IPS-18c (cell line): ENCODE data around the gene PCMTD2.
"Not testable (repeated sequence)": the region's sequence is repeated elsewhere in the genome, so short reads cannot be mapped to it uniquely, and the experiment has no call there.

ENCODE experiments used
- H3K4me3 ChIP-seq: 2 replicates; pipeline ENCODE4 v1.7.0; 2013; ENCODE audit warnings: low read depth, mild to moderate bottlenecking, low read length, moderate library complexity; ENCODE audit not compliant: insufficient read depth
- H3K9me3 ChIP-seq: one replicate; pipeline ENCODE4 v1.6.1; 2013; ENCODE audit warnings: mild to moderate bottlenecking, low read length, moderate library complexity; ENCODE audit not compliant: control insufficient read depth, insufficient read depth

Gene PCMTD2

GRCh38 chr20:64266988-64267387 is 11.4 kb downstream of the PCMTD2 start:
- peaks cover 3% of the 10 kb centered on the region for H3K9me3 ChIP-seq
- no peak overlapping the region for H3K4me3 ChIP-seq

GRCh38 chr20:64268174-64268573 is 12.6 kb downstream of the PCMTD2 start:
- peaks cover 3% of the 10 kb centered on the region for H3K9me3 ChIP-seq
- H3K4me3 ChIP-seq: no peak overlapping the region

GRCh38 chr20:64269604-64270411 is 14.3 kb downstream of the PCMTD2 start:
- Histone ChIP-seq H3K9me3 (peaks cover 3% of the 10 kb centered on the region), H3K4me3 (no peak overlapping the region)

GRCh38 chr20:64271636-64272035 is 16.1 kb downstream of the PCMTD2 start:
- Histone ChIP-seq H3K9me3 (peaks cover 3% of the 10 kb centered on the region), H3K4me3 (no peak overlapping the region)

DNA sequence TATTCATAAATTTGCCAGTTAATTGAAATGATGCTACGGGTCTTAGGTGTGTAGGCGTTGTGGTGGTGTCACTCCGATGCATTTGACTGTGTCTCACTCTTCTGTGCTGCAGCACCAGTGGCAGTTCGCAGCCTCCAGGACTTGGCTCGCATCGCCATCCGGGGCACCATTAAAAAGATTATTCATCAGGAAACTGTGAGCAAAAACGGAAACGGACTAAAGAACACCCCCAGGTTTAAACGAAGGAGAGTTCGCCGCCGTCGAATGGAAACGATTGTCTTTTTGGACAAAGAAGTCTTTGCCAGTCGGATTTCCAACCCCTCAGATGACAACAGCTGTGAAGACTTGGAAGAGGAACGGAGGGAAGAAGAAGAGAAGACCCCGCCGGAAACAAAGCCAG is 17.6 kb downstream of the PCMTD2 start:
- no peak overlapping the region for H3K4me3 ChIP-seq
- H3K9me3 ChIP-seq: peaks cover 3% of the 10 kb centered on the region

DNA sequence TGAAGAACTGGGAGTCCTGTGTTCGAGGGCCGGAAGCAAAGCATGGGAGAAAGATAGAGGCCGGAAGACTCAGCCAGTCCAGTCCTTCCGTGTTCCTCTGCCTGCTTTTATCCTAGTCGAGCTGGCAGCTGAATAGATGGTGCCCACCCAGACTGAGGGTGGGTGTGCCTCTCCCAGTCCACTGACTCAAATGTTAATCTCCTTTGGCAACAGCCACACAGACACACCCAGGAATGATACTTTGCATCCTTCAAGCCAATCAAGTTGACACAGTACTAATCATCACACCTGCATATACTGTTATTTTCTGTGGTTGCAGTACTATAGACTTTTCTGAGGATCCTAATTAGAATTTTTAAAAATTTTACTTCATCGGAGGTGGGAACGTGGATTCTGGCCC is 21.3 kb downstream of the PCMTD2 start:
- no peaks in the 10 kb centered on the region for H3K9me3 ChIP-seq
- H3K4me3 ChIP-seq: no peak overlapping the region

- peaks cover 3% of the 10 kb centered on the region for H3K9me3 ChIP-seq
- no peak overlapping the region for H3K4me3 ChIP-seq
These were observed 22.2 kb downstream of the PCMTD2 start for GRCh38 chr20:64277571-64278316.

- no peak overlapping the region for H3K4me3 ChIP-seq
- H3K9me3 ChIP-seq: peaks cover 3% of the 10 kb centered on the region
These were observed 22.8 kb downstream of the PCMTD2 start for GRCh38 chr20:64278317-64278681.

DNA sequence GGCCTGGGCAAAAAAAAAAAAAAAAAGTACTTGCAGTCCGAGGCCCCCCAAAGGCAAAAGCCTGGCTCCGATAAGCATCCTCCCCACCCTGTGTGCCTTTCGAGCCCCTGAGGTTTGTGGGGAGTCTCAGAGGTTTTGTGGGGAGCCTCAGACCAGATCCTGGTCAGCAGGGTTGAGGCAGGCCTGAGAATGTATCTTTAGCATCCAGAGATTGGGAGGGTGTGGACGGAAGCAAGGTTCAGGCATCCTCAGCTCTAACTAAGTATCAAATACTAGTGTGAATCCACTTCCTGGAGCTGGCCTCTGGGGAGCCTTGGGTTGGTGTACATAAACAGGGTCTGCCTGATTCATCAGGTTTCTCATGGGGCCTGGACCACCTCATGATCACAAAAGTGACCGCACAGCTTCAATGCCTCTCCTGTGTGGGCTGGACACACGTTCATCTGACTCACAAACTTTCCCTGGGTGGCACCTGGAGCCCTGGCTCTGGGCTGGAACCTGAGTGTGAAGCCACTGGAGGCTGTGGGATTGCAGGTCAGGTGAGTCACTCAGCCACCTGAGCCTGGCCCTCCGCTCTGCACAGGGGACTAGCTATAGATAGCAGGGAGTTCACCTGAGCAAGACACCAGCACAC is 24.4 kb downstream of the PCMTD2 start:
- peaks cover 3% of the 10 kb centered on the region for H3K9me3 ChIP-seq
- H3K4me3 ChIP-seq: no peak overlapping the region

DNA sequence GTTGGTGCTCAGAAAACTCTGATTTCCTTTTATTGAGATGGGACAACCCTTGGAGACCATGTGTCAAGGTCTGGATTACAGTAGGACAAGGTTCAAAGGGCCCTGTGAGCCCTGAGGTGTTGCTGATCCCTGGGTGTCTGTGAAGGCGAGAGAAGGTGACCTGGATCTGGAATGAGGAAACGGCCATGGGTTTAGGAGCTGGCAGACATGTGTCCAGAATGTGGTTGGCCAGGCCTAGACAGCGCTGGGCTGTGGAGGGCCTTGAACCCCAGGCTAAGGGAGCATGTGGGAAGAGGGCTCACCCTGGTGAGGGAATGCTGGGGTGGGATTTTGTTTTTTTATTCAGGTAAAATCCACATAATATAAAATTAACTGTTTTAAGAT is 24.9 kb downstream of the PCMTD2 start:
- Histone ChIP-seq H3K4me3 (no peak overlapping the region), H3K9me3 (peaks cover 3% of the 10 kb centered on the region)

DNA sequence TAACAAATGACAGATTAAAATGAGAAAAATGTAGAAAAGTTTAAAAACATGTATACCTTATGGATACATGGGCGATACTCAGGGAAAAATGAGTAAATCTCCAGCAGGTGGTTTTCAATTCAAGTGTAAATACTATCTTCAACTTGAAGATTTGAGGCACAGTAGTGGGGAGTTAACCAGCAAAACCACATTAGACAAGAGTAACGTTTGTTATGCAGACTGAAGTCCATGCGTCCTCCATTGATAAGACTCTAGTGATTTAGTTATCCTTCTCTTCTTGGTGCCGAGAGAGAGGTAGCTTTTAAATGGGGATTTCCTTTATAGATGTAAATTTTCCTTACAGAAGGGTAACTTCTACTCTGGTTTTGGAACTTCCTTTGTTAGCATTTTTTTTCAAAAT is 28.1 kb downstream of the PCMTD2 start:
- Histone ChIP-seq H3K9me3 (peaks cover 9% of the 10 kb centered on the region), H3K4me3 (no peak overlapping the region)

DNA sequence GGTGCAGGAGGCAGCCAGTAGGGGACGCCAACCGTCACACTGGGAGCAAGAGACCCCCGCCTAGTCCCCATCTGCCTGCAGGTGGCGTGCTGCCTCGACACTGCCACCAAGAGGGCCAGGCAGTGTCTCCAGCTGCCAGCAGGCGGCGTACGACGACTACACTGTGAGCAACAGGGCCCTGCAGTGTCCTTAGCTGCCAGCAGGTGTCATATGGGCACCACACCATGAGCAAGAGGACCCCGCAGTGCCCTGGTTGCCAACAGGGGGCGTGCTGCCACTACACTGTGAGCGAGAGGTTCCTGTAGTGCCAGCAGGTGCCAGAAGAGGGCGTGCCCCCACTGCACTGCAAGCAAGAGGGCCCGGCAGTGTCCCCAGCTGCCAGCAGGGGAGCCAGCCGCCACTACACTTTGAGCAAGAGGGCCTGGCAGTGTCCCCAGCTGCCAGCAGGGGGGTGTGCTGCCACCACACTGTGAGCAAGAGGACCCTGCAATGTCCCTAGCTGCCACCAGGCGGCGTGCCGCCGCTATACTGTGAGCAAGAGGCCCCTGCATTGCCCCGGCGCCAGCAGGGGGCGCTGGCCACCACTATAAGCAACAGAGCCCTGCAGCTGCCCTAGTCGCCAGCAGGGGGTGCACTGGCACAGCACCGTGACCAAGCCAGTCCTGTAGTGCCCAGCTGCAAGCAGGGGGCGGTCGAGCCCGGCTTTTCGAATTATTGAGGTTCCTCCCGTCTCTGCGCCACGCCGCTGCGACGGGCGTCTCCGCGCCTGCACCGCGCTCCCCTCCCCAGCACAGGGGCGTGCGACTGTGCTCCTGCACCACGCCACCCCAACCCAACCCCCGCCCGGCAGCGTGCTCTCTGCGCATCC is 30.3 kb downstream of the PCMTD2 start:
- not testable (repeated sequence) for H3K4me3 ChIP-seq

DNA sequence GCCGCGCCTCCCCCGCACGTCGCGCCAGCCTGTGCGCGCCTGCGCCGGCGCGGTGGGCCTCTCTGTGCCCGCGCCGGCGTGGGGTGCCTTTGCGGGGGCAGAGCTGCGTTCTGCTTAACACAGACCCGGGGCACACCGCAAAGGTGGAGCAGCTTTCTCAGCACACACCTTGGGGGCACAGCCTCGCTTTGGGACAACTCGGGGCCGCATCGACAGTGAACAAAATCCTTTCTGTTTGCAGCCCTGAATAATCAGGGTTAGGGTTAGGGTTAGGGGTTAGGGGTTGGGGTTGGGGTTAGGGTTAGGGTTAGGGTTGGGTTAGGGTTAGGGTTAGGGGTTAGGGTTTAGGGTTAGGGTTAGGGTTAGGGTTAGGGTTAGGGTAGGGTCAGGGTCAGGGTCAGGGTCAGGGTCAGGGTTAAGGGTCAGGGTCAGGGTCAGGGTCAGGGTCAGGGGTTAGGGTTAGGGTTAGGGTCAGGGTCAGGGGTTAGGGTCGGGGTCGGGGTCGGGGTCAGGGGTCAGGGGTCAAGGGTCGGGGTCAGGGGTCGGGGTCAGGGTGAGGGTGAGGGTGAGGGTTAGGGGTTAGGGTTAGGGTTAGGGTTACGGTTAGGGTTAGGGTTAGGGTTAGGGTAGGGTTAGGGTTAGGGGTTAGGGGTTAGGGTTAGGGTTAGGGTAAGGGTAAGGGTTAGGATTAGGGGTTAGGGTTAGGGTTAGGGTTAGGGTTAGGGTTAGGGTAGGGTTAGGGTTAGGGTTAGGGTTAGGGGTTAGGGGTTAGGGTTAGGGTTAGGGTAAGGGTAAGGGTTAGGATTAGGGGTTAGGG is 31.1 kb downstream of the PCMTD2 start:
- not testable (repeated sequence) for H3K9me3 ChIP-seq, H3K4me3 ChIP-seq

More for the DNA sequence above, 30.3 kb downstream of the PCMTD2 start:
- H3K9me3 ChIP-seq: not testable (repeated sequence)

- H3K9me3 ChIP-seq, H3K4me3 ChIP-seq: not testable (repeated sequence)
These were observed 31.7 kb downstream of the PCMTD2 start for GRCh38 chr20:64287264-64287590.

DNA sequence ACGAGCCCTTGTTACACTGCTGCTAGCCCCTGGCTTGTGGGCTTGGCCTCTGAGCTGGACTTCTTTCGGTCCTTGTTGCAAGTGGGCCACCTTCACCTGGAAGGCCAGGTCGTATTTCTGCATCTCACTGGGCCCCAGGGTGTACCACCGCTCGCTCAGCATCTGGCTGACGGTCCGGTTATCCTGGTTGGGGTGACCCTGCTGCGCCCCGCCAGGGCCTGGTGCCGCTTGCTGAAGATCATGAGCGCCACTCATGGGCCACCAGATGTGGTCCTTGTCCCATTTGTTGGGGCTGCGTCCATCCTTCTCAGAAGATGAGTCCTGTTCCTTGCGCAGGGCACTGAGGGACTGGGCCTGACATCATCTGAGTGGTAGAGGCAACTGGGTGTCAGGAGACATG is 36.6 kb downstream of the PCMTD2 start:
- H3K4me3 ChIP-seq, H3K9me3 ChIP-seq: not testable (repeated sequence)

DNA sequence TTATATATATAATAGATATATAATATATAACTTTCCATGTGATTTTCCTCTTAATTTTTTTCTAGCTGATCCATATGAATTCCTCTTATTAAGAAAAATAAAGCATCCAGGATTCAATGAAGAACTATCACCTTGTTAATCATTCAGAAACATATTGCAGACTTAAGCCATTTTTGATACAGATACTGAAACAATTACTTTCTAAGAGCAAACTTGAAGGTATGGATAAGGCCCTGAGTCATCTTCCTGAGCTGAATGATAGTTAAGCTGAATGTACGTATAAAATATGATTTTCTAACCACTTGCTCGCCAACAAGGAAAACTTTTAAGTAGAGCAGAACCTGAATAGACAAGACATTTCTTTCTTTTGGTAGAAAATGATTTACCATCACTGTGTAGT is 47.5 kb downstream of the PCMTD2 start:
- not testable (repeated sequence) for H3K4me3 ChIP-seq, H3K9me3 ChIP-seq

GRCh38 chr20:64313761-64314160 is 58.2 kb downstream of the PCMTD2 start:
- not testable (repeated sequence) for H3K9me3 ChIP-seq, H3K4me3 ChIP-seq
